Subcutaneous abdominal adipose tissue (tissue), 5 donors: ENCODE measurements around the gene GATAD2A.
A peak's percentile ranks its signal among the peaks of the same experiment; 100 is the strongest.

Source experiments
- H3K27ac ChIP-seq: one replicate; pipeline ENCODE4 v1.7.0; 2013; ENCODE audit warnings: low read depth, mild to moderate bottlenecking, inconsistent platforms, low read length, moderate library complexity
- H3K27me3 ChIP-seq, 5 donors: one replicate each; pipeline ENCODE4 v1.7.0; 2013; ENCODE audit warnings: low read length in 5 of 5, inconsistent platforms in 1 of 5; ENCODE audit not compliant: control insufficient read depth in 5 of 5, insufficient read depth in 4 of 5
- H3K36me3 ChIP-seq, 5 donors: one replicate each; pipeline ENCODE4 v1.7.0; 2013; ENCODE audit warnings: low read length in 5 of 5; ENCODE audit not compliant: control insufficient read depth in 5 of 5, insufficient read depth in 5 of 5
- H3K4me1 ChIP-seq, 5 donors: one replicate each; pipeline ENCODE4 v1.7.0; 2013; ENCODE audit warnings: low read length in 5 of 5, mild to moderate bottlenecking in 3 of 5, moderate library complexity in 1 of 5; ENCODE audit not compliant: control insufficient read depth in 5 of 5, insufficient read depth in 5 of 5
- H3K4me3 ChIP-seq, 5 donors: one replicate each; pipeline ENCODE4 v1.7.0; 2013; ENCODE audit warnings: low read length in 5 of 5, low read depth in 1 of 5
- H3K9ac ChIP-seq, 5 donors: one replicate each; pipeline ENCODE4 v1.7.0; 2013; ENCODE audit warnings: low read length in 5 of 5, mild to moderate bottlenecking in 4 of 5, moderate library complexity in 3 of 5
- H3K9me3 ChIP-seq, 5 donors: one replicate each; pipeline ENCODE4 v1.7.0; 2013; ENCODE audit warnings: low read length in 5 of 5; ENCODE audit not compliant: control insufficient read depth in 5 of 5
- donor health status: healthy.
- donor health status: healthy.
- donor health status: healthy.
- donor health status: healthy.
- donor health status: healthy.

The GATAD2A gene

DNA sequence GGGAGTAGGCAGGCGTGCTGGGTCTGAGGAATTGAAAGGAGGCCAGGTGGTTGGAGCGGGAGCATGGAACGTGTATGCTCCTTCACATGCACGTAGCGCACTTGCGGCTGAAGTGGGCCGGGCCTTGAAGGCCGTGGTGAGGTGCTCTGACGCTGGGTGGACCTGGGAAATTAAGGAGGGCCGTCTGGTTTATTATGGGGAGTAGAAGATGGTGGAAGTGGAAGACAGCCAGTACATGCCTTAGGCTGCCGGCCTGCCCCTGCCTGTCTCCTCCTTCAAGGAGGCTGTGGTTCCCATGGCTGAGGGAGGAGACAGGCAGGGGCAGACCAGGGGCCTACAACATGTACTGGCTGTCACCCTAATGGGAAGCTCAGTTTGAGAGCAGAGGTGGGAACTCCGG, 23.9 kb downstream of the GATAD2A start:
- Histone ChIP-seq H3K4me1 (peaks cover 6 to 35% (median 25%) of the 10 kb centered on the region in 5 donors), H3K27me3 (no peaks in the 10 kb centered on the region), H3K9me3 (no peaks in the 10 kb centered on the region), H3K4me3 (no peak overlapping the region), H3K36me3 (peaks cover 0 to 3% (median 0%) of the 10 kb centered on the region in 5 donors), H3K9ac (no peak overlapping the region), H3K27ac (no peak overlapping the region)

DNA sequence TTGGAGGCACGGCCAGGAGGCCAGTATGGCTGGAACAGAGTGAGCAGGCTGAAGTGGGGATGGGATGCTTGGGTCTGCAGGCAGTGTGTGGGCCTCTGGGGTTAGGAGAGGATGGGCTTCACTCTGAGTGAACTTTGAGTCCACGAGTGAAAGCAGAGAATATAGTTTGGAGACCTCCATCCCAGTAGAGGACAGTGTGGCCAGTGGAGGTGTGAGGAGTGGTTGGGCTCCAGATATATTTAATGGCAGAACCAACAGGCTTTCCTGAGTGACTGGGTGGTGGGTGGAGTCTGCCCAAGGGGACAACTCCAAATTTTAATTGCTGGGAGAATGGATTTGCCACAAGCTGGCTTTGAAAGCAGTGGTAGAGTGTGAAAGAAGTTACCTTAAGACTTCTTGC, 27.3 kb downstream of the GATAD2A start:
- peaks cover 9 to 34% (median 24%) of the 10 kb centered on the region in 5 donors for H3K4me1 ChIP-seq
- H3K36me3 ChIP-seq, result peaks cover 0 to 11% (median 0%) of the 10 kb centered on the region in 5 donors
- H3K27ac ChIP-seq, result no peak overlapping the region
- H3K9ac ChIP-seq, result no peak overlapping the region
- no peaks in the 10 kb centered on the region for H3K9me3 ChIP-seq
- no peak overlapping the region for H3K4me3 ChIP-seq
- no peaks in the 10 kb centered on the region for H3K27me3 ChIP-seq

DNA sequence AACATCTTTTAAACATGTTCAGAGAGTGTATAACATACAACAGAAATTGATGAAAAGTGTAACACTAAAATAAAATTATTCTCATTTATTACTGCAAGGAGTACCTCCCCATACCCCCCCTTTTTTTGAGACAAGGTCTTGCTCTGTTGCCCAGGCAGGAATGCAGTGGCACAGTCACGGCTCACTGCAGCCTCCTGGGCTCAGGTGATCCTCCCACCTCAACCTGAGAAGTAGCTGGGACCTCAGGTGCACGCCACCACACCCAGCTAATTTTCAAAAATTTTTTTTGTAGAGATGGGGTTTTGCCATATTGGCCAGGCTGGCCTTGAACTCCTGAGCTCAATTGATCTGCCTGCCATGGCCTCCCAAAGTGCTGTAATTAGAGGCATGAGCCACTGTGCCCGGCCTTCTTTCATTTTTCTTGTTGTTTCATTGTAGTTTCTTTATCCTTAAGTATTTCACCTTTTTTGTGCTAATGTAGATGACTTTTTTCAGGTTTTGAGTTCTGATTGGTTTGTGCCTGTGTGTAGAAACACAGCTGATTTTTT, 28.3 kb downstream of the GATAD2A start:
- Histone ChIP-seq H3K36me3 (peaks cover 0 to 18% (median 3%) of the 10 kb centered on the region in 5 donors), H3K27me3 (no peaks in the 10 kb centered on the region), H3K4me1 (peaks cover 9 to 29% (median 19%) of the 10 kb centered on the region in 5 donors), H3K4me3 (peak overlapping the region in 1 of 5 donors; percentile 6), H3K9ac (peak overlapping the region in 1 of 5 donors; percentile 54), H3K9me3 (no peaks in the 10 kb centered on the region), H3K27ac (no peak overlapping the region)

DNA sequence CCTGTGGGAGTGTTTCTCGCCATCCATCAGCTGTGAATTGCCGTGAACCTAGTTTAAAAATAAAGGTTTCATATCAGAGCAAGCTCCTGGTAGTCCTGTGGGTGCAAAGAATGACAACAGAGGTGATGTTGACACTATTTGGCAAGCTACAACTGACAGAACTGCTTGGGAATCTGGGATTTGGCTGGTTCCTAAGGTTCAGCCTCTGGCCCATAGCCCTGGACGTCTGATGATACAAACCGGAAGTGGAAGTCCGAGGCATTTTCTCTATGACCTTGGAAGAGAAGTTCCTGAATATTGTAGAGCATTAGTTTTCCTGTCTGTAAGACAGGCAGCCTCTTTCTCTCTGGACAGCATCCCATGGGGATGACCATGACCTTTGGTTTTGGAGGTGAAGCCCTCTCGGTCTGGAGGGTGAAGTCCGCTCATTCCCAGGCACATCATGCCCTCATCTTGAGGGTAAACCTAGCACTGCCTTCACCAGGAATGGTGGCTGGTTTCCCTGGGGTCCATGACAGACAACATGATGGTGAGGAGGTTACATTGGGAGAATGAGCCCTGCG, 29.1 kb downstream of the GATAD2A start:
- no peaks in the 10 kb centered on the region for H3K9me3 ChIP-seq
- peak overlapping the region; percentile 25 for H3K27ac ChIP-seq
- no peaks in the 10 kb centered on the region for H3K27me3 ChIP-seq
- H3K4me1 ChIP-seq, result peaks cover 9 to 27% (median 16%) of the 10 kb centered on the region in 5 donors
- peak overlapping the region in 4 of 5 donors; percentile 13 to 58 (median 26) for H3K4me3 ChIP-seq
- peak overlapping the region in 1 of 5 donors; percentile 54 for H3K9ac ChIP-seq
- H3K36me3 ChIP-seq, result peaks cover 0 to 18% (median 6%) of the 10 kb centered on the region in 5 donors

DNA sequence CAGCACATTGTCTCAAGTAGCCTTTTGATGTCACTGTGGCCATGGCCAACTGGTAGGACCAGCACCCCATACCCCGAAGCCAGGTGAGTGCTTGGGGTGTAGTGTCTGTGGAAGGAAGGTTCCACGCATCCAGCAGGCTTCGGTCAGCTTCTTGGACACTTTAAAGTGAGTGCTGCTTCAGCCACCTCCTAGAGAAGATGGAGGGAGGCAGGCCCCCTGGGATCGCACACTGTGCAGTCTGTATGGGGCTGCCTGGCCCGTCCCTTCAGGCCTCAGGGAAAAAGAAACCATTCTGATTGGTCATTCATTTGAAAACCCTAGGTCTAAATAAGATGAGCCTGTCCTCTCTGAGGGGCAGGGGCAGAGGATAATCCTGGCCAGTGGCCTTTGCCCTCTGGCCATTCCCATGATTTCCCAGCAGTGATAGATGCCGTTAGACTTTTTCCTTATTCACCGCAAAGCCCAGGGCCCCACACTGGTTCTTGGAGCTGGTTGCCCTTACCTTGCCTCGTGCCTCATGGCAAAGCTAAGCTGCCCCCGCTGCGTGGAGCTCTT, 30.7 kb downstream of the GATAD2A start:
- H3K9ac ChIP-seq, result no peak overlapping the region
- H3K36me3 ChIP-seq, result peaks cover 0 to 20% (median 6%) of the 10 kb centered on the region in 5 donors
- H3K27ac ChIP-seq, result no peak overlapping the region
- H3K27me3 ChIP-seq, result no peaks in the 10 kb centered on the region
- H3K9me3 ChIP-seq, result no peaks in the 10 kb centered on the region
- peaks cover 9 to 26% (median 16%) of the 10 kb centered on the region in 5 donors for H3K4me1 ChIP-seq
- H3K4me3 ChIP-seq, result no peak overlapping the region

DNA sequence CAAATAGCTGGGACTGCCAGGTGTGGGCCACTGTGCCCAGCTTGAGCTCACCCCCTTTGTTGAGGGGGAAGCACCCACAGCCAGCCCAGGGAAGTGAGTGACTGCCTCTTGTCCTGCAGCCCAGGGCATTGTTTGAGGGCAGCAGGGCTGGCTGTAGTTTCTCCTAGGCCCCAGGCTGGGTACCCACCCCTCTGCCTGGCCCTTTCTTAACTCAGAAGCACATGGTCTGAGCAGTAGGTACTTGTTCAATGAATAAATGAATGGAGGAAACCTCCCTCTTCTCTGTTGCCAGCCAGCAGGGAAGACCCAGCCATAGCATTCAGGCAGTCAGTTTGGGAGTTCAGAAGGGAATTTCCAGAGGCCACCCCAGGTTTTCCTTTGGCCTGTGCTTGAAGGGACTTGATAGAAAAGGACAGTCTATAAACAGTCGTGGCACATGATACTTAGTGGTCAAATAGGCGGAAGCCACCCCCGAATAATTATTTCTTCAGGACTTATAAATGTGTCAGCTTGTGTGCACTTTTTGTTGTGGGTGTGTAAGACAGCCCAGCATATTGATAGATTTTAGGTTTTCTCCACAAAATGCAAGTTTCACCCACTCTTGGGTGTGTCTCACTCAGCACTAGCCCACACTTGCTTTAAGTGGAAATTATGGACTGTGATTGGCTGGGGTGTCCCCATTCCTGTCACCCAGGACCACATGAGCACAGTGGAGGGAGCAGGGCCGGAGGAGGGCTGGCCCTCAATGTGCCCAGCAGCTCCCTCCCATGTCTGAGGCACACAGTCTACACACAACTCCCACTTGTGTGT, 33.1 kb downstream of the GATAD2A start:
- Histone ChIP-seq H3K9me3 (no peaks in the 10 kb centered on the region), H3K36me3 (peaks cover 0 to 20% (median 6%) of the 10 kb centered on the region in 5 donors), H3K9ac (no peak overlapping the region), H3K4me3 (no peak overlapping the region), H3K27ac (no peak overlapping the region), H3K27me3 (no peaks in the 10 kb centered on the region), H3K4me1 (peaks cover 7 to 25% (median 16%) of the 10 kb centered on the region in 5 donors)

DNA sequence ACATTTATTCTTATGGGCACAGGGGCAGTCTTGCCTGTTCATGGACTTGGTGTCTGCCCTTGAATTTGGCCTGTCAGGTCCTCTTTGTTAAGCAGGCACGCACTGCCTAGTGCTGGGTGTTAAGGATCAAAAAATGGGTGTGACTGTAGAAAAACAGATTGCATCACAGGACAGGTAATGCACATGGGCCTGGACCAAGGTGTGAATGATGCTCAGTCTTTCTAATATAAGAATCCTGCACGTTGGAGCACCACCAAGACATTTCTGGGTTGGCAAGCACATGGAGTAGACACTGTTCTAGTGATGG, 33.7 kb downstream of the GATAD2A start:
- Histone ChIP-seq H3K9me3 (no peaks in the 10 kb centered on the region), H3K36me3 (peaks cover 0 to 20% (median 8%) of the 10 kb centered on the region in 5 donors), H3K4me1 (peaks cover 6 to 22% (median 11%) of the 10 kb centered on the region in 5 donors), H3K9ac (no peak overlapping the region), H3K27me3 (no peaks in the 10 kb centered on the region), H3K27ac (no peak overlapping the region), H3K4me3 (no peak overlapping the region)

DNA sequence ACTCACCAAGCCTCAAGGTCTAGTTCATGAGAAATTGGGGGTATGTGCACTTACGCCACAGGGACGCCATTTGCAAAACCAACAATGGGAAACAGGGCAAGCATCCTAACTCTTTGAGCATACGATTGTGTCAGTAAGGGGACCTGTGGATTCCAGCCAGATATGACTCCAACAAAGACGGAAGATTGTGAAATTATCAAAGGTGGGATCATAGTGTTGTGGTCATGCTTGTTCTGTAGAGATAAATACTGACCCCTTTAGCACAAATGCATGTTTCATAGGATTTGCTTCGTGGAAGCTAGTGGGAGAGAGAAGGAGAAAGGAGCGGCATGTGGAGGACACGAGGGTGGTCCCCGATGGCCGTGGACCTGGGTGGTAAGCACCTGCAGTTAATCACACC, 37.8 kb downstream of the GATAD2A start:
- peaks cover 0 to 8% (median 4%) of the 10 kb centered on the region in 5 donors for H3K36me3 ChIP-seq
- no peak overlapping the region for H3K9ac ChIP-seq
- no peak overlapping the region for H3K27ac ChIP-seq
- H3K4me1 ChIP-seq, result peaks cover 3 to 34% (median 11%) of the 10 kb centered on the region in 5 donors
- H3K4me3 ChIP-seq, result no peak overlapping the region
- H3K9me3 ChIP-seq, result no peaks in the 10 kb centered on the region
- H3K27me3 ChIP-seq, result no peaks in the 10 kb centered on the region

DNA sequence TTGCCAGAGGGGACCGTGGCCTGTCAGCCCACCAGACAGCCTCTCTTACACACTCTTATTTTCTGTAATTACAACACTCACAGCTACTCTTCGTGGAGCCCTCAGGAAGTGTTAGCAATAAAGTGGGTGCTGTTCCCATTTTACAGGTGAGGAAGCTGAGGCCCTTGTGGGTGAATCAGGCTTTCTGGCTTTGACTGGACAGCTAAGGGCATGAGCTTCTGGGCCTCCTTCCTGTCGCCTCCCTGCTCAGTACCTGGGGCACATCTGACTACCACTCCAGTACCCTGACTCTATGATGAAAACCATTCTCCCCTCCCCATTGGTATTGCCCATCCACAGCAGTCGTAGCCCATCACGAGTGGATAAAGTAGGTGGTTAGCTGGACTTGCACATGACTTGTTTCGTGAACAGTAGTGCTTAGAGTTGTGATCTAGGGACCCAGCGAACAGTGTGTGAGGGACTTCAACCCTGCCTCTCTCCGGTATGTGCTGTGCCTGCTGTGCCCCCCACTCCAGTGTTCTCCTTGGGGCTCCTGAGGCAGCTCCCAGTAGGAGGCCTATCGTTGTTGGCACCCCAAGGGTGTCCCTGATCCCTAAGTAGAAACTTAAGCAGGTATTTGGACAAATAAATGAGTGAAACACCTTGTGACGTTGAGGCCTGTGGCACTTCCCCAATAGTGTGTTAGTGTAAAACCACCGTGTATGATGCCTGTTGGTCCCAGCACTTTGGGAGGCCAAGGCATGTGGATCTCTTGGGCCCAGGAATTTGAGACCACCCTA, 38.6 kb downstream of the GATAD2A start:
- Histone ChIP-seq H3K9ac (no peak overlapping the region), H3K27ac (no peak overlapping the region), H3K9me3 (no peaks in the 10 kb centered on the region), H3K4me3 (no peak overlapping the region), H3K36me3 (peaks cover 0 to 8% (median 3%) of the 10 kb centered on the region in 5 donors), H3K4me1 (peaks cover 3 to 32% (median 11%) of the 10 kb centered on the region in 5 donors), H3K27me3 (no peaks in the 10 kb centered on the region)
